ENCODE measurements around the gene LMO4.

- TF ChIP-seq CTCF (IDR thresholded peaks at IDR 0.05 in 4 of 5, conservative IDR thresholded peaks at IDR 0.05 in 1 of 5), result peak in 1 of 5 experiments; percentile 6
- no peak for TF ChIP-seq POLR2A (IDR thresholded peaks at IDR 0.05)
Measured at GRCh38 chr1:87329526-87330056, 911 bp downstream of the LMO4 start.

Measured in gastrocnemius medialis (tissue), 4 donors.